Peyer's patch (tissue), 4 donors: ENCODE data around the gene AMN1. TPM values are rescaled to one million over a fixed set of nuclear protein-coding genes. Genes with fewer than 3 reads are reported as not detected.
A peak's percentile ranks its signal among the peaks of the same experiment; 100 is the strongest.

Experiments
- DNase-seq, 3 donors: peaks; one replicate each; pipeline ENCODE4 v3.0.0-alpha.2; 2017 to 2019
- H3K27ac ChIP-seq, 4 donors: fragments of 200-600 bp; sonication (generic); one replicate each; pipeline ENCODE4 v1.5.1; 2016 to 2019
- H3K27me3 ChIP-seq, 2 donors: fragments of 200-600 bp; sonication (generic); one replicate each; pipeline ENCODE4 v1.5.1; 2019
- H3K36me3 ChIP-seq, 3 donors: fragments of 200-600 bp; sonication (generic); one replicate each; pipeline ENCODE4 v1.5.1; 2016 to 2019
- H3K4me1 ChIP-seq, 4 donors: fragments of 200-600 bp; sonication (generic); one replicate each; pipeline ENCODE4 v1.5.1; 2016 to 2019
- H3K4me3 ChIP-seq, 4 donors: fragments of 200-600 bp; sonication (generic); 1 replicate in 3 of 4; 2 replicates in 1 of 4; pipeline ENCODE4 v1.5.1; 2016 to 2019; ENCODE audit warnings: mild to moderate bottlenecking in 1 of 4
- H3K9me3 ChIP-seq, 4 donors: fragments of 200-600 bp; sonication (generic); one replicate each; pipeline ENCODE4 v1.5.1; 2016 to 2019; ENCODE audit warnings: mild to moderate bottlenecking in 1 of 4
- POLR2A ChIP-seq, 2 donors: fragments of 450-650 bp; IDR thresholded peaks; one replicate each; pipeline ENCODE4 v1.5.1; 2017; ENCODE audit warnings: antibody characterized with exemption in 2 of 2, mild to moderate bottlenecking in 2 of 2, moderate library complexity in 2 of 2
- total RNA-seq, 4 donors: library from RNA; depleted of rRNA; stranded (reverse); fragments of >200 nt; gene quantifications; one replicate each; pipeline ENCODE4 v1.1.0, GENCODE V29; 2016
- TF ChIP-seq, protein P1 (sequence below), 6 experiments: fragments of 450-650 bp in 4 of 6; fragments of 200-600 bp in 2 of 6; sonication (generic) in 1 of 6; IDR thresholded peaks; one replicate each; pipeline ENCODE4 v1.5.1; 2017 to 2019; ENCODE audit warnings: antibody characterized with exemption in 6 of 6, mild to moderate bottlenecking in 3 of 6, moderate library complexity in 1 of 6

Gene AMN1
- total RNA-seq, 4 donors from 2014 or later, result 0.95 to 21.5 (median 6.4) TPM

DNA sequence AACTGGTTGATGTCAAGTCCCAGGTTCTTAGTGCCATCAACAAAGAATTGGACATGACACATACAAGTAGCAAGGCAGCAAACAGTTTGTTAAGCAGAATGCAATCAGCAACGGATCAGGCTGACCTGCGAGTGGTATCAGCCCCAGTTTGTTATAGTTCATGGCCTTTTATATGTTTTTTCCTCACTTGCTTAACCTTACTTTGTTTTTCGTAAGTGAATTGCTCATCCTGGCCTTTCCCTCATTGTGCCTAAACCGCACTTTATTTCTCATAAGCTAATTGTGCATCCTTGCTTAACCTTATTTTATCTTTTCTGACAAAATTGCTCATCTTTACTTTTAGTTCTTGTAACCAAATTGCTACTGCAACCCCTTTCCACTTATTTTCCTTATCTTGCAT lies 65.2 kb downstream of the AMN1 start:
- TF ChIP-seq, protein P1, sequence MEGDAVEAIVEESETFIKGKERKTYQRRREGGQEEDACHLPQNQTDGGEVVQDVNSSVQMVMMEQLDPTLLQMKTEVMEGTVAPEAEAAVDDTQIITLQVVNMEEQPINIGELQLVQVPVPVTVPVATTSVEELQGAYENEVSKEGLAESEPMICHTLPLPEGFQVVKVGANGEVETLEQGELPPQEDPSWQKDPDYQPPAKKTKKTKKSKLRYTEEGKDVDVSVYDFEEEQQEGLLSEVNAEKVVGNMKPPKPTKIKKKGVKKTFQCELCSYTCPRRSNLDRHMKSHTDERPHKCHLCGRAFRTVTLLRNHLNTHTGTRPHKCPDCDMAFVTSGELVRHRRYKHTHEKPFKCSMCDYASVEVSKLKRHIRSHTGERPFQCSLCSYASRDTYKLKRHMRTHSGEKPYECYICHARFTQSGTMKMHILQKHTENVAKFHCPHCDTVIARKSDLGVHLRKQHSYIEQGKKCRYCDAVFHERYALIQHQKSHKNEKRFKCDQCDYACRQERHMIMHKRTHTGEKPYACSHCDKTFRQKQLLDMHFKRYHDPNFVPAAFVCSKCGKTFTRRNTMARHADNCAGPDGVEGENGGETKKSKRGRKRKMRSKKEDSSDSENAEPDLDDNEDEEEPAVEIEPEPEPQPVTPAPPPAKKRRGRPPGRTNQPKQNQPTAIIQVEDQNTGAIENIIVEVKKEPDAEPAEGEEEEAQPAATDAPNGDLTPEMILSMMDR (IDR thresholded peaks at IDR 0.05), result no peak
- TF ChIP-seq POLR2A (IDR thresholded peaks at IDR 0.05), result no peak
- Histone ChIP-seq H3K9me3 (peaks cover 0 to 3% (median 0%) of the 10 kb centered on the region in 4 donors), H3K27me3 (no peaks in the 10 kb centered on the region), H3K36me3 (no peaks in the 10 kb centered on the region), H3K4me3 (no peak overlapping the region), H3K4me1 (no peaks in the 10 kb centered on the region), H3K27ac (no peak overlapping the region)
- no peak for DNase-seq

GRCh38 chr12:31662176-31662849 lies 66.5 kb downstream of the AMN1 start:
- Histone ChIP-seq H3K4me1 (no peaks in the 10 kb centered on the region), H3K27ac (no peak overlapping the region), H3K4me3 (no peak overlapping the region), H3K27me3 (no peaks in the 10 kb centered on the region), H3K36me3 (no peaks in the 10 kb centered on the region), H3K9me3 (no peaks in the 10 kb centered on the region)
- TF ChIP-seq POLR2A (IDR thresholded peaks at IDR 0.05), result no peak
- TF ChIP-seq, protein P1 (IDR thresholded peaks at IDR 0.05), result no peak
- no peak for DNase-seq

GRCh38 chr12:31659087-31659942 lies 69.5 kb downstream of the AMN1 start, which contains the start of gene ETFBKMT:
TSS of gene ETFBKMT (plus strand) at chr12:31659688. CDS start at chr12:31661954, 2,266 bp downstream.
- peak; percentile 91 to 97 (median 91) for DNase-seq
- no peaks in the 10 kb centered on the region for H3K9me3 ChIP-seq
- H3K36me3 ChIP-seq, result no peaks in the 10 kb centered on the region
- peak within 1 kb of the TSS; percentile 88 to 98 (median 96) for H3K27ac ChIP-seq
- peak within 1 kb of the TSS; percentile 56 to 87 (median 63) for H3K4me3 ChIP-seq
- no peaks in the 10 kb centered on the region for H3K27me3 ChIP-seq
- no peaks in the 10 kb centered on the region for H3K4me1 ChIP-seq
- TF ChIP-seq, protein P1 (IDR thresholded peaks at IDR 0.05), result peak; percentile 44 to 65 (median 54)
- peak; percentile 39 to 68 for TF ChIP-seq POLR2A (IDR thresholded peaks at IDR 0.05)

DNA sequence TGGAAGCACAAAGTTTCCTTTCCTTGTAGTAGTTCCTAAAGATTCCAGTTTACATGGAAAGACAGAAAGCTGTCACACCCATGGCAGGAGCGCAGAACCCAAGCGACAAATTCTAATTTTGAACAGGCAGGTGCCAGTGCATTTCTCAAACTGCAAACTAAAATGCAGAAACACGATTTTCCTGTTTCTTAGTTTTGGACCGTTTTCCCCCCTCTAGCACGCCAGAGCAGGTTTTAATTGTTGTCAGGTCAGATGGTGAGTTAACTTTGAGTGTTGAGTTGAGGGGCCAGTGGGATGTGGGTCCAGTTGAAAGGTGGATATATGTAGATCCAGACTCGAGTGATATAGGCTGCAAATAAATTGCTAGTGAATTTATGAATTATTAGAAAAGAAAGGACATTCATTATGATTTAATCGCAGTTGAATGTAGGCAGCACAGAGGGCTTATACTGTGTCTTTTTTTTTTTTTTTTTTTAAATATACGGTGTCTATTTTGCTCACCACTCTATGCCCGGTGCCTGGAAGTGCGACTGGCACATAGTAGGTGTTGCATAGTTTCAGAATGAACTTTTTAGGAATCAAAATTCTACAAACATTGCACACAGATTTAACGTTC lies 70.2 kb downstream of the AMN1 start:
- no peak for DNase-seq
- Histone ChIP-seq H3K4me3 (peak overlapping the region; percentile 56 to 87 (median 63)), H3K36me3 (no peaks in the 10 kb centered on the region), H3K4me1 (no peaks in the 10 kb centered on the region), H3K27me3 (no peaks in the 10 kb centered on the region), H3K27ac (peak overlapping the region; percentile 88 to 98 (median 96)), H3K9me3 (no peaks in the 10 kb centered on the region)
- TF ChIP-seq, protein P1 (IDR thresholded peaks at IDR 0.05), result no peak
- TF ChIP-seq POLR2A (IDR thresholded peaks at IDR 0.05), result no peak

DNA sequence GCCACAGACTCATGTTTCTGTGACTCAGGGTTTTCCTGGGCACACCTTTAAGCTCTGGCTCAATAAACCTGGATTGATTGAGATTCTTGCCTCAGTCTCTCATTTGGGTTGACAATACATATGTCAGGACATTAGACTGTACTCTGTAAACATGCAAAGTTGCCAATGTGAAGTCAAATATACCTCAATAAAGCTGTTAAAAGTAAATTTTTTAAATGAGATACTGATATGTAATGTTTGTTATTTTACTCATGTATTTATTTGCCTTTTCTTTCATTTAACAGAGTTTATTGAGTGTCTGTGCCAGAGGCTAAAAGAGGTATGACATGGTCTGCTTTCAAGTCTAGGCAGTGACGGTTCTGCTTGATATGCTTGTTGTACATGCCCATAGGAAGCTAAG lies 73.0 kb downstream of the AMN1 start:
- no peak overlapping the region for H3K4me3 ChIP-seq
- H3K27me3 ChIP-seq, result no peaks in the 10 kb centered on the region
- H3K36me3 ChIP-seq, result no peaks in the 10 kb centered on the region
- H3K4me1 ChIP-seq, result peaks cover 0 to 13% (median 0%) of the 10 kb centered on the region in 4 donors
- DNase-seq, result no peak
- no peak for TF ChIP-seq POLR2A (IDR thresholded peaks at IDR 0.05)
- TF ChIP-seq, protein P1 (IDR thresholded peaks at IDR 0.05), result no peak
- no peak overlapping the region for H3K27ac ChIP-seq
- no peaks in the 10 kb centered on the region for H3K9me3 ChIP-seq
